ENCODE measurements around the gene PPP1R36. TPM values are rescaled to one million over a fixed set of nuclear protein-coding genes. Genes with fewer than 3 reads are reported as not detected.

Gene PPP1R36
- total and polyA plus RNA-seq, 2 of the 13 experiments (the other 11 are each of a cell fraction or from before 2014, with no cell fraction given), result 0.11 to 0.17 TPM

GRCh38 chr14:64625386-64626232 lies 75.8 kb downstream of the PPP1R36 start (continued):
- TF ChIP-seq HNF1A (IDR thresholded peaks at IDR 0.05; ENCODE audit: low read depth) (no peak), HNF1A (CRISPR knock-in tag; IDR thresholded peaks at IDR 0.05; ENCODE audit: borderline replicate concordance) (no peak), NFKB2 (CRISPR knock-in tag; IDR thresholded peaks at IDR 0.05; ENCODE audit: borderline replicate concordance) (peak; percentile 27; the same call in 1 of the 2 replicates), ZFX (CRISPR knock-in tag; IDR thresholded peaks at IDR 0.05; ENCODE audit: low read depth) (0 out of 2 replicates have a peak, but pooled peaks have one; percentile 16), ZNF280D (CRISPR knock-in tag; IDR thresholded peaks at IDR 0.05) (no peak), SRSF9 (IDR thresholded peaks at IDR 0.05; ENCODE audit: borderline replicate concordance, insufficient read depth, low read depth, low read length, poor library complexity, severe bottlenecking) (no peak), RXRB (CRISPR knock-in tag; IDR thresholded peaks at IDR 0.05; ENCODE audit: borderline replicate concordance) (0 out of 2 replicates have a peak, but pooled peaks have one; percentile 37), ZNF432 (CRISPR knock-in tag; IDR thresholded peaks at IDR 0.05; ENCODE audit: borderline replicate concordance) (no peak), KLF15 (CRISPR knock-in tag; IDR thresholded peaks at IDR 0.05; ENCODE audit: borderline replicate concordance) (no peak), SAP130 (CRISPR knock-in tag; IDR thresholded peaks at IDR 0.05; ENCODE audit: low read depth) (no peak), REL (CRISPR knock-in tag; conservative IDR thresholded peaks at IDR 0.05) (no peak), TBP (CRISPR knock-in tag; IDR thresholded peaks at IDR 0.05) (no peak), ZZZ3 (CRISPR knock-in tag; IDR thresholded peaks at IDR 0.05; ENCODE audit: borderline replicate concordance) (no peak), MTA1 (CRISPR knock-in tag; IDR thresholded peaks at IDR 0.05; ENCODE audit: borderline replicate concordance) (no peak), HMG20A (CRISPR knock-in tag; IDR thresholded peaks at IDR 0.05; ENCODE audit: borderline replicate concordance) (no peak), ELF3 (CRISPR knock-in tag; IDR thresholded peaks at IDR 0.05) (no peak), ZNF776 (CRISPR knock-in tag; IDR thresholded peaks at IDR 0.05) (no peak), ATF4 (CRISPR knock-in tag; IDR thresholded peaks at IDR 0.05) (no peak)

Measured in HepG2 (cell line).